MM.1S (cell line): ENCODE data around the gene MARCHF10.
"Not testable (repeated sequence)": the region's sequence is repeated elsewhere in the genome, so short reads cannot be mapped to it uniquely, and the experiment has no call there.

Experiments
- EZH2 ChIP-seq: fragments of 300-600 bp; sonication (generic); optimal IDR thresholded peaks from 2 replicates; pipeline ENCODE3; 2017; ENCODE audit warnings: low read depth, mild to moderate bottlenecking, antibody characterized with exemption, low read length, mixed read lengths
- TF ChIP-seq, protein P1 (sequence below): fragments of 300-600 bp; sonication (generic); IDR thresholded peaks from 2 replicates; pipeline ENCODE4 v1.5.1; 2016; ENCODE audit warnings: antibody characterized with exemption, low read length, mixed read lengths

DNA sequence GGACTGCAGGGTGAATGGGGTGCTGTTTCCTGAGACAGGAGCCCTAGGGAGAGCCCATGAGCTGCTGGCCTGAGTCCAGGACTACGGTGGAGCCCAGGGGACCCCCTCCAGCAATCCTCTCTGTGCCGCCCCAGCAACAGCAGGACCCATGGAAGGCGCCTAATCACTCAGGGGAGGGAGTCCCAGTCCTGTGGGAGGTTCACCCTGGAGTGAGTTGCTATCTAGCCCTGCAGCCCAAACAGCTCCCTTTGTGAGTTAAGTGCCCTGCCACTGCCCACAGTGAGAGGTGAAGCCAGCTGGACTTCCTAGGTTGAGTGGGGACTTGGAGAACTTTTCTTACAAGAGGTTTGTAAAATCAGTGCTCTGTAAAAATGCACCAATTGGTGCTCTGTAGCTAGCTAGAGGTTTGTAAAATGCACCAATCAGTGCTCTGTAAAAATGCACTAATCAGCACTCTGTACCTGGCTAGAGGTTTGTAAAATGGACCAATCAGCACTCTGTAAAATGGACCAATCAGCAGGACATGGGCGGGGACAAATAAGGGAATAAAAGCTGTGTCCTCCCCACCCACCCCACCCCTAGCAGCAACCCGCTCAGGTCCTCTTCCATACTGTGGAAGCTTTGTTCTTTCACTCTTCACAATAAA is 112.9 kb downstream of the MARCHF10 start:
- TF ChIP-seq, protein P1, sequence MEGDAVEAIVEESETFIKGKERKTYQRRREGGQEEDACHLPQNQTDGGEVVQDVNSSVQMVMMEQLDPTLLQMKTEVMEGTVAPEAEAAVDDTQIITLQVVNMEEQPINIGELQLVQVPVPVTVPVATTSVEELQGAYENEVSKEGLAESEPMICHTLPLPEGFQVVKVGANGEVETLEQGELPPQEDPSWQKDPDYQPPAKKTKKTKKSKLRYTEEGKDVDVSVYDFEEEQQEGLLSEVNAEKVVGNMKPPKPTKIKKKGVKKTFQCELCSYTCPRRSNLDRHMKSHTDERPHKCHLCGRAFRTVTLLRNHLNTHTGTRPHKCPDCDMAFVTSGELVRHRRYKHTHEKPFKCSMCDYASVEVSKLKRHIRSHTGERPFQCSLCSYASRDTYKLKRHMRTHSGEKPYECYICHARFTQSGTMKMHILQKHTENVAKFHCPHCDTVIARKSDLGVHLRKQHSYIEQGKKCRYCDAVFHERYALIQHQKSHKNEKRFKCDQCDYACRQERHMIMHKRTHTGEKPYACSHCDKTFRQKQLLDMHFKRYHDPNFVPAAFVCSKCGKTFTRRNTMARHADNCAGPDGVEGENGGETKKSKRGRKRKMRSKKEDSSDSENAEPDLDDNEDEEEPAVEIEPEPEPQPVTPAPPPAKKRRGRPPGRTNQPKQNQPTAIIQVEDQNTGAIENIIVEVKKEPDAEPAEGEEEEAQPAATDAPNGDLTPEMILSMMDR: not testable (repeated sequence)
- TF ChIP-seq EZH2: not testable (repeated sequence)
